Ovary (tissue), 3 donors: Measurements from ENCODE around the gene ARHGEF33.

Experiments
- CTCF ChIP-seq, 3 donors: fragments of 450-650 bp in 2 of 3; fragments of 200-600 bp in 1 of 3; IDR thresholded peaks; one replicate each; pipeline versions ENCODE4 v1.5.1 to v1.8.0; 2016 to 2022; ENCODE audit warnings: antibody characterized with exemption in 3 of 3, mild to moderate bottlenecking in 1 of 3
- EP300 ChIP-seq: sonication (generic); formaldehyde crosslinking; IDR thresholded peaks from one replicate; pipeline ENCODE4 v1.6.1; 2017; ENCODE audit warnings: antibody characterized with exemption
- POLR2A ChIP-seq: fragments of 450-650 bp; IDR thresholded peaks from one replicate; pipeline ENCODE4 v1.6.1; 2017; ENCODE audit warnings: antibody characterized with exemption, mild to moderate bottlenecking, moderate library complexity
- donor health status: DM: no; HTN: no; CAD: no.

DNA sequence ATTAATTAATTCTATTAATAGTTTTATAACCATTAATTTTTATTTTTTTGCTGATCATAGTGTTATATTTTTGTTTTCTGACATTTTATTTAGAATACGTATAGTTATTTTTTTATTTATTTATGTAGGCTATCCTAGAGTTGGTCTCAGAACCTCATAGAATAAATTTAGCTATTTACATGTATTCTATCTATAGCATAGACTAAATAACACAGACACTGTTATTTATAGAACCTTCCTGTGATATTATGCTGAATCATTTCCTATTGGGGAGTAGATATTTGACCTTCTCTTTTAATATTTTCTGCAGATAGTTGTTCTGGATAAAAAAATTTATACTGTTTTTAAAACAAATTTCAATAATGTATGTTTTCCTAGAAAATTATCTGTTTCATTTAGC, 20.2 kb downstream of the ARHGEF33 start:
- TF ChIP-seq POLR2A, result no peak
- no peak for TF ChIP-seq CTCF (IDR thresholded peaks at IDR 0.05)
- no peak for TF ChIP-seq EP300
